Head of caudate nucleus (tissue), 42 donors: ENCODE results near the gene SLC19A1.
A peak's percentile ranks its signal among the peaks of the same experiment; 100 is the strongest.
"Not testable (repeated sequence)": the region's sequence is repeated elsewhere in the genome, so short reads cannot be mapped to it uniquely, and the experiment has no call there.

Source experiments
- DNase-seq, 42 donors: peaks; one replicate each; pipeline versions ENCODE4 v3.0.0 to v3.0.0-alpha.2; 2020 to 2021; ENCODE audit warnings: mixed read lengths in 7 of 42
- intact Hi-C: fragments of 100-400 bp; cut with DNase I; formaldehyde crosslinking; loops from one replicate; pipeline ENCODE4 v1.15.0; 2022

SLC19A1 gene

DNA sequence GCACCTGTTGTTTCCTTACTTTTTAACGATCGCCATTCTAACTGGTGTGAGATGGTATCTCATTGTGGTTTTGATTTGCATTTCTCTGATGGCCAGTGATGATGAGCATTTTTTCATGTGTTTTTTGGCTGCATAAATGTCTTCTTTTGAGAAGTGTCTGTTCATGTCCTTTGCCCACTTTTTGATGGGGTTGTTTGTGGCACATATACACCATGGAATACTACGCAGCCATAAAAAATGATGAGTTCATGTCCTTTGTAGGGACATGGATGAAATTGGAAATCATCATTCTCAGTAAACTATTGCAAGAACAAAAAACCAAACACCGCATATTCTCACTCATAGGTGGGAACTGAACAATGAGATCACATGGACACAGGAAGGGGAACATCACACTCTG, 39.0 kb downstream of the SLC19A1 start:
- intact Hi-C loops, DNase-seq: not testable (repeated sequence)

DNA sequence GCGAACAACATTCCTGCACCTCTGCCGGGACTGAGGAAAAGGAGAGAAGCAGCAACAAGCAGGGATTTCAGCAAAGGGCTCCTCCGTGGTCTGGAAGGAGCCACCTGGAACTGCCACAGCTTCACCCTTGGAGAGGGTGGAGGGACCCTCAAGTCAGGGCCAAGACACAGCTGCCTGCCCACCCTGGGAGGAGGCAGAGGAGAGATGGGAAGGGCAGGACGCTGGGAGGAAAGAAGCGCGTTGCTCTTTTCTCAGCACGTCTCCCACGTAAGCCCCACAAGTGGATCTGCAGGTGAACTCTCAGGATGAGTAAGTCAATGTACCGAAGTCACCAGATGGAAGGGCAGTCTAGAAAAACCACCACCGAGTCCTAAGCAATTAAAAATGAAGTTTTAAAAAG, 39.6 kb downstream of the SLC19A1 start:
- DNase-seq, result peak in 1 of 42 donors; percentile 3
- intact Hi-C loops, result no loop called here

DNA sequence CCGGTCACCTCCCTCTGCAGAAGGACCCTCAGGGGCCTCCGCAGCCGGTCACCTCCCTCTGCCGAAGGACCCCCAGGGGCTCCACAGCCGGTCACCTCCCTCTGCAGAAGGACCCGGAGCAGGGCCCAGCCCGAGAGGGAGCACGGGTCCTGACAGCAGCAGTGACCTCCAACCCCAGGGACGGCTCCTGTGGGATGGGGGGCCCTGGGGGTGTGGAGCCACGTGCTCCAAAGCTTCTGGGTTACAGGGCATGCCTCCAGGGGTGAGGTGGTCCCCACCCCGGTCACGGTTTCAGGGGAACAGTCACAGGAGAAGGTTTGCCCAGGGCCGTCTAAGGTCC, 40.3 kb downstream of the SLC19A1 start:
- intact Hi-C loops, result no loop called here

DNA sequence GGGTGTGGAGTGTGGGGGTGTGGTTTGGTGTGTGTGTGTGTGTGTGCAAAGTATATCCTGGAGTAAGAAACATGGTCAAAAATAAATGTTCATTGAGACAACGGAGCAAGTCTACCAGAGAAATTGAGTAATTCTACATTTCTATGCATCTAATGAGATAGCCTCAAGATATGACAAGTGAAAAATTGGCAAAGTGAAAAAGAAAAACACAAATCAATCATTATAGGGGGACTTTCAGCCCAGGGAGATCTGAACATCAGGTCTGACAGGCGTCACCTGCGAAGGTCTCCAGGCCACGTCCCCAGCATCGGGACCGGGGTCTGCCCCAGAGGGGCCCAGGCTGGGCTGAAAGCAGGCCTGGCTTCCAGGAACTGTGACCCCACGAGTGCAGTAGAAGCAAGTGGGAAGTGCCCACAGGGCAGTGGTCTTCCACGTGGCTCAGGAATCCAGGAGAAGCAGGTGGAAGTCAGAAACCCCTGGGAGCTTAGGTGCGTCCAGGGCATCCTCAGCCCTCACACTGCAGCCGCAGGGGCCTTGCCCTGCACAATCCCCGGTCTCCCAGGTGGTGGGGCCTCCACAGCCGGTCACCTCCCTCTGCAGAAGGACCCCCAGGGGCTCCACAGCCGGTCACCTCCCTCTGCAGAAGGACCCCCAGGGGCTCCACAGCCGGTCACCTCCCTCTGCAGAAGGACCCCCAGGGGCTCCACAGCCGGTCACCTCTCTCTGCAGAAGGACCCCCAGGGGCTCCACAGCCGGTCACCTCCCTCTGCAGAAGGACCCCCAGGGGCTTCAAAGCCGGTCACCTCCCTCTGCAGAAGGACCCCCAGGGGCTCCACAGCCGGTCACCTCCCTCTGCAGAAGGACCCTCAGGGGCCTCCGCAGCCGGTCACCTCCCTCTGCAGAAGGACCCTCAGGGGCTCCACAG, 40.9 kb downstream of the SLC19A1 start:
- intact Hi-C loops, result not testable (repeated sequence)
- DNase-seq, result peak in 2 of 42 donors; percentile 2 to 10

More for the DNA sequence above, 40.3 kb downstream of the SLC19A1 start:
- DNase-seq, result peak in 1 of 42 donors; percentile 4

DNA sequence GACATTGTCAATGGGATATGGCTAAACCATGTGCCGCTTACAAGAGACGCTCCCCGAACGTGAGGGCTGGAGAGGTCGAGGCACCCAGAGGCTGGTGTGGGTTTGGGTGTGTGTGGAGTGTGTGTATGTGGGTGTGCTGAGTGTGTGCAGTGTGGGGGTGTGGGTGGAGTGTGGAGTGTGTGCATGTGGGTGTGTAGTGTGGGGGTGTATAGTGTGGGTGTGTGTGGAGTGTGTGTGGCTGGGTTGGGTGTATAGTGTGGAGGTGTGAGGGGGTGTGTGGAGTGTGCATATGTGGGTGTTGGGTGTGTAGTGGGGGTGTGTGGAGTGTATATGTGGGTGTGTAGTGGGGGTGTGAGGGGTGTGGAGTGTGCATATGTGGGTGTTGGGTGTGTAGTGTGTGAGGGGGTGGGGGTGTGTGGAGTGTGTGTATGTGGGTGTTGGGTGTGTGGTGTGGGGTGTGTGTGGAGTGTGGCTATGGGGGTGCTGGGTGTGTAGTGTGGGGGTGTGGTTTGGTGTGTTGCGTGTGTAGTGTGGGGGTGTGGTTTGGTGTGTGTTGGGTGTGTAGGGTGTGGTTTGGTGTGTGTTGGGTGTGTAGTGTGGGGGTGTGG, 42.2 kb downstream of the SLC19A1 start:
- DNase-seq, result peak in 1 of 42 donors; percentile 2
- intact Hi-C loops, result no loop called here

- DNase-seq, result peak in 2 of 42 donors; percentile 1 to 11
These were observed 43.0 kb downstream of the SLC19A1 start for GRCh38 chr21:45499201-45499750.

DNA sequence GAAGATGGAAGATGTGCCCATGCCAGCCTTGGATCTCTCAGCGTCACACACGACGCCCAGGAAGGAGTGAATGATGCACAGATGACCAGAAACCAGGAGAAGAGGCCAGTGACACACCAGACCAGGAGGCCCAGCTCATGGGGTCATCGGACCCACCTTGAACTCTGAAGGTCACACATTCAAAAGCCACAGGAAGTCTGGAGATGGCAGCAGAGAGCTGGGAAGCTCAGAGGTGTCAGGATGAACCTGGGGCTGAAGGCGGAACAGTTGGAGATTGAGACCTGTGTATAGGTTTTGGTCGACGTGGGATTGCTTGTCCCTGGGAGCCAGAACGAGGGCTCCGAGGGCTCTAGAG, 43.6 kb downstream of the SLC19A1 start:
- intact Hi-C loops, result no loop called here
- DNase-seq, result peak in 2 of 42 donors; percentile 0 to 3

More at GRCh38 chr21:45499201-45499750, 43.0 kb downstream of the SLC19A1 start:
- intact Hi-C loops, result no loop called here

DNA sequence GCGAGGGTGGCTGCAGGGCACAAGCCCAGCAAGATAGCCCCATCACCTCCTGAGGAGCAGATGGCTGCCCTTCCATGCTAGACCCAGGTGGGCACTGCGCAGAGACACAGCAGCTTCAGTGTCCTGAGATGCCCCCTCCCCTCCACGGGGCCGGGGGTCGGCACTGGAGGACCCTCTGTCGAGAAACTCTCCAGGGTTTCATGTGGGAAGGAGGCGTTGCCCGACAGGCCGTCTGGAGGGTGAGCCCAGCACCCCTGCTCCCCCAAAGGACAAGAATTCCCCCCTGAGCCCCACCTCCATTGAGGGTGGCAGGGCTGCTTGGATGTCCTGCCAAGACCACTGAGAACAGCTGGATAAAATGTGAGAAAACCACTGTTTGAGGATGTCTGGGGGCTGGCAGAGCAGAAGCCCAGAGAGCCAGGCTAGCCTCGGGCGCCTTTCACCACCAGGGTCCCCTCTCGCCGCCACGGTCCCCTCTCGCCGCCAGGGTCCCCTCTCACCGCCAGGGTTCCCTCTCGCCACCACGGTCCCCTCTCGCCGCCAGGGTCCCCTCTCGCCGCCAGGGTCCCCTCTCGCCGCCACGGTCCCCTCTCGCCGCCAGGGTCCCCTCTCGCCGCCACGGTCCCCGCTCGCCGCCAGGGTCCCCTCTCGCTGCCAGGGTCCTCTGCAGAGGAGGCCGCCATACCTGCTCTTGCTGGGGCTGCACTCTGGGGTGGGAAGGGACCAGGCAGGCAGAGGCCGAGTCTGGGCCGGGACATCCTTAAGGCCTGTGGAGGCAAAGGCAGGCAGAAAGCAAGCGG, 44.2 kb downstream of the SLC19A1 start:
- DNase-seq, result peak in 2 of 42 donors; percentile 2
- intact Hi-C loops, result no loop called here

- DNase-seq, result peak in 1 of 42 donors; percentile 5
These were observed 45.0 kb downstream of the SLC19A1 start for GRCh38 chr21:45496968-45497845.

DNA sequence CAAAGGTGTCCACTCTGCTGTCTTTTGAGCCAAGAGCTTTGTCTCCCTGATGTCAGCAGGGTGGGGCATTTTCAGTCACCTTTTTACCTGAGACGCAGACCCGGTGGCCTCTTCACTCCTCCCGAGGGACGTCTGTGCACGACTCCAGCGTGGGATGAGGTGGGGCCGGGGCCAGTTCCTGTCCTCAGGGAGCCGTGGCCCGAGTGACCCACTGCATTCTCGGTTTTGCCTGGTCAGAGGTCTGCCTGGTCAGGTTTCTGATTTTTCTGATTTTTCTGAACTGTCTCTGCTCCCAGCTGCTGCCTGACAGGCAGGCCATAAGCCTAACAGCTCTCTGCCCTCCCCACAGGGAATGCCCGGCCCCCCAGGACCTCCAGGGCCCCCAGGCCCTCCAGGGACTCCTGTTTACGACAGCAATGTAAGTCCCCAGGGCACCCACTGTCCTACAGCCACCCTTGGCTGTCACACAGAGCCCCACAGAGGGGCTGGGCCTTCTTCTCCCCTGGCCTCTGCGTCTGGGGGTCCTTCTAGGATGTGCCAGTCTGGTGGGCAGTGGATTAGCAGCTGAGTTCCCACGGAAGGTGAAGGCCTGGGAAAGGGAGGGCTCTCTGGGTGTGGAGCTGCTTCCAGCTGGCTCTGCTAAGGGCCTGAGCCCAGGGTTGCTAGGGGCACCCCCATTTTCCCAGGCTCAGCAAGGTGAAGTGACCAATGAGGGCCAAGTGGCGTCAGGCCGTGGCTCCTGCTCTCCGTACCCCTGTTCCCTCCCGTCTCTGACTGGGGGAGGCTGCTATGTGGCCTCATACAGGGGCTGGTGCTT, 45.9 kb downstream of the SLC19A1 start:
- DNase-seq, result peak in 2 of 42 donors; percentile 1 to 5

More at GRCh38 chr21:45496968-45497845, 45.0 kb downstream of the SLC19A1 start:
- intact Hi-C loops, result no loop called here

DNA sequence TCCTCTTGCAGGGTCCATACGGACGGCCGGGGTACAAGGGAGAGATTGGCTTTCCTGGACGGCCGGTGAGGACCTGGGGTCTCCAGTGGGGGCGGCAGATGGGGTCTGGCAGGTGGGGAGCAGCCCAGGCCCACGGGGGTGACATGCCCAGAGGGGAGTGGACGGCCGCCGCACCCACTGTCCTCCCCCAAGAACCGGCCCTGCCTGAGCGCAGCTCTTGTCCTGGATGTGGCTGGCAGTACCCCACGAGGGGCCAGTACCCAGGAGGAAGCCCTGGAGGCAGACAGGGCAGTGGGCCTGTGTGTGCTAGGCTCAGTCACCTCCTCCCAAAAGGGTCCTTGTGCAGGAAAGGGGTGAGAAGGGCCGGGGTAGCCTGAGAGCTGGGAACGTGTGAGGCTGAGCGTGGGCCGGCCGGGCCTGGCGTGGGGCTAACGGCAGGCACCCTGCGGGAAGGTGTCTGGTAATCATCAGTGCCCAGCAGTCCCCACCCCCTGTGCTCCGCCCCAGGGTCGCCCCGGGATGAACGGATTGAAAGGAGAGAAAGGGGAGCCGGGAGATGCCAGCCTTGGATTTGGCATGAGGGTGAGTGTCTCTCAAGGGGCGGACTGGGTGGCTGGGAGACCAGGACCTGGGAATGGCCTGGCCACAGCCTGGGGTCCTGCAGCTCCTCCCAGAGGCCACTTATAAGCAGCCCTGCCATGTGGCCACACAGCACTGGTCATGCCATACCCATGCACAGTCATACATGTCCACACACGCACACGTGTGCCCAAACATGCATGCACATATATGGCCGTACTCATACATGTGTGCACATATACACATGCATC, 47.2 kb downstream of the SLC19A1 start:
- intact Hi-C loops, result no loop called here
- DNase-seq, result no peak

More for the DNA sequence above, 45.9 kb downstream of the SLC19A1 start:
- intact Hi-C loops, result no loop called here

GRCh38 chr21:45494135-45494850, 47.9 kb downstream of the SLC19A1 start:
- DNase-seq, result no peak
- intact Hi-C loops, result no loop called here

DNA sequence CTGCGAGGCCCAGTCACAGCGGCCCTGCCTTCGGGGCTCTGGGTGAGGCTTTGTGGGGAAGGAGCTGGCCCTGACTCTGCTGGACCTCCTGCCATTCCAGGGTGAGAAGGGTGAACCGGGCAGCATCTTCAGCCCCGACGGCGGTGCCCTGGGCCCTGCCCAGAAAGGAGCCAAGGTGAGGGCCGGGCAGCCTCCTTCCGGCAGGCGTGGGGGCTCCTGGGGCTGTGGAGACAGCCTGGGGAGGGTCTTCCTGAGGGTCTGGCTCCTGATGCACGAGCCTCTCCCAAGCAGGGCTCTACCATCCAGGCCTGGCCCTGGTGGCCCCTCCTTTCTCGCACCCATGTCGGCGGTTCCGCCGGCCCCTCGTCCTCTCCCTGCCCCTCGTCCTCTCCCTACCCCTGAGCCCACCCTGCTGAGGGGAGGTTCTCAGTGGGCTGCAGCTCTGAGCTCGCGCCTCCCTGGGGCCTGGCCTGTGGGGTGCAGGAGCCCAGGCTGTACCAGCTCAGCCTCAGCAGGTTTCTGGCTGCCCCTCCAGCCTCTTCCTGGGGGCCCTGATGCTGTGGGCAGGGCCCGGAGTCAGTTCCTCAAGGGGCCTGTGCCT, 48.7 kb downstream of the SLC19A1 start:
- no peak for DNase-seq
- intact Hi-C loops, result no loop called here

GRCh38 chr21:45492765-45493164, 49.5 kb downstream of the SLC19A1 start:
- DNase-seq, result no peak

DNA sequence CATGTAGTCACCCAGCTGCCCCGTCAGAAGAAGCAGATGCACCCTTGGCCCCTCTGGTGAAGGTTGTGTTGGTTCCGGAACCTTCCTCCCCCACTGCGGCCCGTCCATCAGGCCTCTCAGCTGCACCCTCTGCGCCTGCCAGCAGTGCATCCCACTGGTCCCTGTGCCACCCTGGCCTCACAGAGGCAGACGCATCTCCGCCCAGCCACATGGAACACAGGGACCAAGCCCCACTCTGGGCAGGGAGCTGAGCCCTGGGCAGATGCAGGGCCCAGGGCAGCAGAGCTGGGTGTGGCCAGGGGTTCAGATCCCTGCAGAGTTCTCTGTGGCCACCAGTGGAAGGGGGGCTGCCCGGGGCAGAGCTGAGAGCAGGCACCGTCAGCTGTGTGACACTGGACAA, 50.6 kb downstream of the SLC19A1 start:
- intact Hi-C loops, result no loop called here
- no peak for DNase-seq

More at GRCh38 chr21:45492765-45493164, 49.5 kb downstream of the SLC19A1 start:
- intact Hi-C loops, result no loop called here

DNA sequence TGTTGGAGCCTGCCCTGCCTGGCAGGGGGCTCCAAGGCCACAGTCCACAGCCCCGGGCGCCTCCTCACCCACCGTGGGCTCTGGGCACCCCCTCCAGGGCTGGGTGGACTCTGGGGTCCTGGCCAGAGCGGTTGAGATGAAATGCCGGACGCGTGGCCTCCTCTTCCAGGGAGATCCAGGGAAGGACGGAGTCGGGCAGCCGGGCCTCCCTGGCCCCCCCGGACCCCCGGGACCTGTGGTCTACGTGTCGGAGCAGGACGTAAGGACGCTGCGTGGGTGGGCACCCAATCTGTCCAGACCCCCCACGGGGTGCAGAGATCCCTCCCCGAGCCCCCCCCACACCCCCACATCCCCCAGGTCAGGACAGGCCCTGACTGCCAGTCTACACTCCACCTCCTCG, 51.2 kb downstream of the SLC19A1 start:
- intact Hi-C loops, result no loop called here
- DNase-seq, result no peak
